Vagina (tissue), 2 donors: Measurements from ENCODE around the gene SOCS2.

Experiments
- CTCF ChIP-seq, 3 experiments: fragments of 450-650 bp in 2 of 3; fragments of 200-600 bp in 1 of 3; sonication (generic) in 1 of 3; IDR thresholded peaks; one replicate each; pipeline ENCODE4 v1.5.1; 2017 to 2019; ENCODE audit warnings: antibody characterized with exemption in 3 of 3, mild to moderate bottlenecking in 2 of 3, moderate library complexity in 2 of 3
- POLR2A ChIP-seq, 2 donors: fragments of 450-650 bp; IDR thresholded peaks; one replicate each; pipeline ENCODE4 v1.6.1; 2017; ENCODE audit warnings: antibody characterized with exemption in 2 of 2, mild to moderate bottlenecking in 2 of 2, moderate library complexity in 2 of 2

GRCh38 chr12:93526786-93527428 lies 45.6 kb upstream of the SOCS2 start:
- no peak for TF ChIP-seq CTCF (IDR thresholded peaks at IDR 0.05)
- TF ChIP-seq POLR2A (IDR thresholded peaks at IDR 0.05) = no peak
